Measurements from ENCODE around the gene PPRC1. TPM values are rescaled to one million over a fixed set of nuclear protein-coding genes. Genes with fewer than 3 reads are reported as not detected.
A peak's percentile ranks its signal among the peaks of the same experiment; 100 is the strongest.

PPRC1 gene
- total RNA-seq, 1 donor from 2014 or later = 62.6 TPM

- no peak overlapping the region for H3K4me3 Mint-ChIP-seq
- no peaks in the 10 kb centered on the region for H3K9me3 Mint-ChIP-seq
- no peaks in the 10 kb centered on the region for H3K36me3 Mint-ChIP-seq
- DNase-seq (ENCODE audit: low spot score in 2 of 2, unreplicated experiment in 2 of 2) = no peak
- H3K27ac Mint-ChIP-seq = peak overlapping the region; percentile 78
- H3K27me3 Mint-ChIP-seq (ENCODE audit: low read depth) = no peaks in the 10 kb centered on the region
- TF ChIP-seq CTCF (IDR thresholded peaks at IDR 0.05; ENCODE audit: unreplicated experiment) = no peak
- H3K4me1 Mint-ChIP-seq = peaks cover 31% of the 10 kb centered on the region
These were observed 9.6 kb upstream of the PPRC1 start for GRCh38 chr10:102123223-102123622.

- H3K4me3 Mint-ChIP-seq = no peak overlapping the region
- no peak overlapping the region for H3K27ac Mint-ChIP-seq
- no peak for DNase-seq (ENCODE audit: low spot score in 2 of 2, unreplicated experiment in 2 of 2)
These were observed 1.3 kb upstream of the PPRC1 start for GRCh38 chr10:102131286-102132170.

GRCh38 chr10:102132193-102132562 is 662 bp upstream of the PPRC1 start:
- peak overlapping the region; percentile 97 for H3K4me3 Mint-ChIP-seq
- H3K9me3 Mint-ChIP-seq = no peaks in the 10 kb centered on the region
- no peak for DNase-seq (ENCODE audit: low spot score in 2 of 2, unreplicated experiment in 2 of 2)
- peaks cover 27% of the 10 kb centered on the region for H3K4me1 Mint-ChIP-seq
- no peaks in the 10 kb centered on the region for H3K27me3 Mint-ChIP-seq (ENCODE audit: low read depth)
- TF ChIP-seq CTCF (IDR thresholded peaks at IDR 0.05; ENCODE audit: unreplicated experiment) = no peak
- H3K36me3 Mint-ChIP-seq = no peaks in the 10 kb centered on the region
- H3K27ac Mint-ChIP-seq = peak overlapping the region; percentile 99

More at GRCh38 chr10:102131286-102132170, 1.3 kb upstream of the PPRC1 start:
- TF ChIP-seq CTCF (IDR thresholded peaks at IDR 0.05; ENCODE audit: unreplicated experiment) = no peak
- Mint-ChIP-seq H3K4me1 (peaks cover 23% of the 10 kb centered on the region), H3K9me3 (no peaks in the 10 kb centered on the region), H3K36me3 (no peaks in the 10 kb centered on the region), H3K27me3 (ENCODE audit: low read depth) (no peaks in the 10 kb centered on the region)

- Mint-ChIP-seq H3K36me3 (no peaks in the 10 kb centered on the region), H3K4me1 (peaks cover 27% of the 10 kb centered on the region), H3K4me3 (peak overlapping the region; percentile 97), H3K27me3 (ENCODE audit: low read depth) (no peaks in the 10 kb centered on the region), H3K27ac (peak overlapping the region; percentile 99), H3K9me3 (no peaks in the 10 kb centered on the region)
- DNase-seq (ENCODE audit: low spot score in 2 of 2, unreplicated experiment in 2 of 2) = peak; percentile 66 to 78
- TF ChIP-seq CTCF (IDR thresholded peaks at IDR 0.05; ENCODE audit: unreplicated experiment) = no peak
These were observed 744 bp downstream of the PPRC1 start for GRCh38 chr10:102133373-102134195.

- Mint-ChIP-seq H3K27me3 (ENCODE audit: low read depth) (no peaks in the 10 kb centered on the region), H3K4me1 (peaks cover 27% of the 10 kb centered on the region), H3K36me3 (peaks cover 6% of the 10 kb centered on the region), H3K27ac (peak overlapping the region; percentile 93), H3K4me3 (peak overlapping the region; percentile 97), H3K9me3 (no peaks in the 10 kb centered on the region)
- DNase-seq (ENCODE audit: low spot score in 2 of 2, unreplicated experiment in 2 of 2) = no peak
- no peak for TF ChIP-seq CTCF (IDR thresholded peaks at IDR 0.05; ENCODE audit: unreplicated experiment)
These were observed 1.6 kb downstream of the PPRC1 start for GRCh38 chr10:102134416-102134815.
